Duodenal mucosa (tissue), 2 donors: ENCODE results near the gene PAK2.
"Not testable (repeated sequence)": the region's sequence is repeated elsewhere in the genome, so short reads cannot be mapped to it uniquely, and the experiment has no call there.

Experiments used
- H3K27ac ChIP-seq: one replicate; pipeline ENCODE4 v1.7.0; 2013; ENCODE audit warnings: low read depth, low read length
- H3K27me3 ChIP-seq, 2 donors: one replicate each; pipeline ENCODE4 v1.7.0; 2013; ENCODE audit warnings: low read length in 2 of 2, control low read depth in 1 of 2; ENCODE audit not compliant: insufficient read depth in 2 of 2, control insufficient read depth in 1 of 2
- H3K36me3 ChIP-seq, 2 donors: one replicate each; pipeline ENCODE4 v1.7.0; 2013; ENCODE audit warnings: low read length in 2 of 2, control low read depth in 1 of 2; ENCODE audit not compliant: insufficient read depth in 2 of 2, control insufficient read depth in 1 of 2
- H3K4me1 ChIP-seq, 2 donors: one replicate each; pipeline ENCODE4 v1.7.0; 2013; ENCODE audit warnings: low read length in 2 of 2, control low read depth in 1 of 2; ENCODE audit not compliant: insufficient read depth in 2 of 2, control insufficient read depth in 1 of 2
- H3K4me3 ChIP-seq, 2 donors: one replicate each; pipeline ENCODE4 v1.7.0; 2013; ENCODE audit warnings: low read length in 2 of 2, low read depth in 1 of 2
- H3K9ac ChIP-seq, 2 donors: one replicate each; pipeline ENCODE4 v1.7.0; 2013; ENCODE audit warnings: low read length in 2 of 2, low read depth in 1 of 2
- H3K9me3 ChIP-seq, 2 donors: one replicate each; pipeline ENCODE4 v1.7.0; 2013; ENCODE audit warnings: low read length in 2 of 2, control low read depth in 1 of 2; ENCODE audit not compliant: control insufficient read depth in 1 of 2

PAK2 gene

GRCh38 chr3:196803891-196804468 lies 64.3 kb downstream of the PAK2 start:
- H3K4me1 ChIP-seq = no peaks in the 10 kb centered on the region
- H3K9me3 ChIP-seq = no peaks in the 10 kb centered on the region
- no peak overlapping the region for H3K27ac ChIP-seq
- H3K27me3 ChIP-seq = no peaks in the 10 kb centered on the region
- no peak overlapping the region for H3K4me3 ChIP-seq
- H3K36me3 ChIP-seq = peaks cover 24 to 48% of the 10 kb centered on the region in 2 donors
- no peak overlapping the region for H3K9ac ChIP-seq

GRCh38 chr3:196804773-196805172 lies 65.1 kb downstream of the PAK2 start:
- Histone ChIP-seq H3K27me3 (no peaks in the 10 kb centered on the region), H3K36me3 (peaks cover 24 to 42% of the 10 kb centered on the region in 2 donors)

GRCh38 chr3:196810963-196811581 lies 71.4 kb downstream of the PAK2 start:
- H3K4me3 ChIP-seq = no peak overlapping the region
- H3K9ac ChIP-seq = no peak overlapping the region
- H3K4me1 ChIP-seq = no peaks in the 10 kb centered on the region
- H3K27me3 ChIP-seq = no peaks in the 10 kb centered on the region
- H3K9me3 ChIP-seq = no peaks in the 10 kb centered on the region
- peaks cover 39 to 65% of the 10 kb centered on the region in 2 donors for H3K36me3 ChIP-seq
- no peak overlapping the region for H3K27ac ChIP-seq

More at GRCh38 chr3:196804773-196805172, 65.1 kb downstream of the PAK2 start:
- Histone ChIP-seq H3K27ac (no peak overlapping the region), H3K4me3 (no peak overlapping the region), H3K4me1 (no peaks in the 10 kb centered on the region), H3K9me3 (no peaks in the 10 kb centered on the region), H3K9ac (no peak overlapping the region)

GRCh38 chr3:196812853-196813252 lies 73.2 kb downstream of the PAK2 start:
- Histone ChIP-seq H3K27ac (no peak overlapping the region), H3K36me3 (peaks cover 25 to 53% of the 10 kb centered on the region in 2 donors), H3K9me3 (no peaks in the 10 kb centered on the region), H3K27me3 (no peaks in the 10 kb centered on the region), H3K4me3 (no peak overlapping the region), H3K9ac (no peak overlapping the region), H3K4me1 (no peaks in the 10 kb centered on the region)

GRCh38 chr3:196813903-196814302 lies 74.2 kb downstream of the PAK2 start:
- Histone ChIP-seq H3K9ac (no peak overlapping the region), H3K27me3 (no peaks in the 10 kb centered on the region), H3K27ac (no peak overlapping the region), H3K36me3 (peaks cover 31 to 59% of the 10 kb centered on the region in 2 donors), H3K4me3 (no peak overlapping the region), H3K4me1 (no peaks in the 10 kb centered on the region), H3K9me3 (no peaks in the 10 kb centered on the region)

- no peaks in the 10 kb centered on the region for H3K4me1 ChIP-seq
- H3K36me3 ChIP-seq = peaks cover 25 to 76% of the 10 kb centered on the region in 2 donors
- no peaks in the 10 kb centered on the region for H3K27me3 ChIP-seq
- no peaks in the 10 kb centered on the region for H3K9me3 ChIP-seq
- no peak overlapping the region for H3K9ac ChIP-seq
- H3K27ac ChIP-seq = no peak overlapping the region
- H3K4me3 ChIP-seq = no peak overlapping the region
Measured at GRCh38 chr3:196821806-196822355, 82.2 kb downstream of the PAK2 start.

GRCh38 chr3:196829651-196830050 lies 90.0 kb downstream of the PAK2 start:
- H3K36me3 ChIP-seq = peaks cover 0 to 39% of the 10 kb centered on the region in 2 donors
- H3K9ac ChIP-seq, H3K27me3 ChIP-seq, H3K4me3 ChIP-seq, H3K9me3 ChIP-seq, H3K4me1 ChIP-seq, H3K27ac ChIP-seq: not testable (repeated sequence)

- Histone ChIP-seq H3K9me3 (no peaks in the 10 kb centered on the region), H3K4me3 (no peak overlapping the region), H3K36me3 (peaks cover 0 to 8% of the 10 kb centered on the region in 2 donors), H3K27ac (no peak overlapping the region), H3K4me1 (no peaks in the 10 kb centered on the region), H3K9ac (no peak overlapping the region), H3K27me3 (no peaks in the 10 kb centered on the region)
Measured at GRCh38 chr3:196835086-196835485, 95.4 kb downstream of the PAK2 start.

GRCh38 chr3:196836626-196837025 lies 97.0 kb downstream of the PAK2 start:
- not testable (repeated sequence) for H3K9ac ChIP-seq, H3K36me3 ChIP-seq, H3K27me3 ChIP-seq, H3K9me3 ChIP-seq, H3K4me1 ChIP-seq, H3K27ac ChIP-seq, H3K4me3 ChIP-seq

- H3K9me3 ChIP-seq = no peaks in the 10 kb centered on the region
- no peak overlapping the region for H3K4me3 ChIP-seq
- H3K36me3 ChIP-seq = no peaks in the 10 kb centered on the region
- H3K9ac ChIP-seq = no peak overlapping the region
- H3K27ac ChIP-seq = no peak overlapping the region
- no peaks in the 10 kb centered on the region for H3K4me1 ChIP-seq
- no peaks in the 10 kb centered on the region for H3K27me3 ChIP-seq
Measured at GRCh38 chr3:196837819-196838420, 98.3 kb downstream of the PAK2 start.
